Osteoblast (primary cell): ENCODE measurements around the gene TMEM43. TPM values are rescaled to one million over a fixed set of nuclear protein-coding genes. Genes with fewer than 3 reads are reported as not detected.

Experiments
- DNase-seq: peaks from one replicate; pipeline ENCODE4 v3.0.0; 2011; ENCODE audit warnings: low spot score, mixed read lengths; ENCODE audit not compliant: insufficient read length; ENCODE audit errors: missing footprints
- H2AFZ ChIP-seq: 2 replicates; pipeline ENCODE4 v1.6.0; 2011; ENCODE audit warnings: mild to moderate bottlenecking, low read length
- H3K27ac ChIP-seq: 2 replicates; pipeline ENCODE4 v1.5.1; 2011; ENCODE audit warnings: mild to moderate bottlenecking, low read depth, low read length, moderate library complexity
- H3K27me3 ChIP-seq: 2 replicates; pipeline ENCODE4 v1.6.0; 2012; ENCODE audit warnings: mild to moderate bottlenecking, control low read depth, inconsistent platforms, low read length, moderate library complexity; ENCODE audit not compliant: insufficient read depth
- H3K36me3 ChIP-seq: 2 replicates; pipeline ENCODE4 v1.5.1; 2011; ENCODE audit warnings: mild to moderate bottlenecking, low read length, control low read depth, moderate library complexity; ENCODE audit not compliant: insufficient read depth
- H3K4me1 ChIP-seq: 2 replicates; pipeline ENCODE4 v1.5.1; 2011; ENCODE audit warnings: mild to moderate bottlenecking, low read length, control low read depth, moderate library complexity; ENCODE audit not compliant: insufficient read depth
- H3K4me2 ChIP-seq: 2 replicates; pipeline ENCODE4 v1.6.0; 2011; ENCODE audit warnings: mild to moderate bottlenecking, low read length; ENCODE audit not compliant: insufficient read depth
- H3K4me3 ChIP-seq: fragments of 200-600 bp; sonication (generic); 3 replicates; pipeline ENCODE4 v1.5.1; 2012; ENCODE audit warnings: mild to moderate bottlenecking, low read length, inconsistent platforms; ENCODE audit not compliant: insufficient read depth
- H3K79me2 ChIP-seq: 2 replicates; pipeline ENCODE4 v1.6.0; 2012; ENCODE audit warnings: mild to moderate bottlenecking, low read length, control low read depth, inconsistent platforms; ENCODE audit not compliant: insufficient read depth
- H3K9me3 ChIP-seq: 2 replicates; pipeline ENCODE4 v1.5.1; 2011; ENCODE audit warnings: low read depth, low read length, control low read depth
- H4K20me1 ChIP-seq: 2 replicates; pipeline ENCODE4 v1.6.0; 2012; ENCODE audit warnings: mild to moderate bottlenecking, low read length, control low read depth; ENCODE audit not compliant: insufficient read depth
- total RNA-seq: library from RNA; depleted of rRNA; stranded (reverse); fragments of >200 nt; gene quantifications from 2 replicates; pipeline ENCODE4 v1.2.3, GENCODE V29; 2012
- TF ChIP-seq, protein P1 (sequence below): IDR thresholded peaks from 2 replicates; pipeline ENCODE4 v1.5.1; 2011; ENCODE audit warnings: mild to moderate bottlenecking, low read depth, low read length, moderate library complexity; ENCODE audit errors: extremely low read depth

Gene TMEM43
- total RNA-seq, 1 donor, result 138 TPM

- no peak overlapping the region for H3K27ac ChIP-seq
- no peak overlapping the region for H3K4me2 ChIP-seq
- peaks cover 11% of the 10 kb centered on the region for H4K20me1 ChIP-seq
- no peak overlapping the region for H2AFZ ChIP-seq
- TF ChIP-seq, protein P1, sequence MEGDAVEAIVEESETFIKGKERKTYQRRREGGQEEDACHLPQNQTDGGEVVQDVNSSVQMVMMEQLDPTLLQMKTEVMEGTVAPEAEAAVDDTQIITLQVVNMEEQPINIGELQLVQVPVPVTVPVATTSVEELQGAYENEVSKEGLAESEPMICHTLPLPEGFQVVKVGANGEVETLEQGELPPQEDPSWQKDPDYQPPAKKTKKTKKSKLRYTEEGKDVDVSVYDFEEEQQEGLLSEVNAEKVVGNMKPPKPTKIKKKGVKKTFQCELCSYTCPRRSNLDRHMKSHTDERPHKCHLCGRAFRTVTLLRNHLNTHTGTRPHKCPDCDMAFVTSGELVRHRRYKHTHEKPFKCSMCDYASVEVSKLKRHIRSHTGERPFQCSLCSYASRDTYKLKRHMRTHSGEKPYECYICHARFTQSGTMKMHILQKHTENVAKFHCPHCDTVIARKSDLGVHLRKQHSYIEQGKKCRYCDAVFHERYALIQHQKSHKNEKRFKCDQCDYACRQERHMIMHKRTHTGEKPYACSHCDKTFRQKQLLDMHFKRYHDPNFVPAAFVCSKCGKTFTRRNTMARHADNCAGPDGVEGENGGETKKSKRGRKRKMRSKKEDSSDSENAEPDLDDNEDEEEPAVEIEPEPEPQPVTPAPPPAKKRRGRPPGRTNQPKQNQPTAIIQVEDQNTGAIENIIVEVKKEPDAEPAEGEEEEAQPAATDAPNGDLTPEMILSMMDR, result no peak
- no peak overlapping the region for H3K4me3 ChIP-seq
- H3K9me3 ChIP-seq, result no peaks in the 10 kb centered on the region
- H3K4me1 ChIP-seq, result peaks cover 20% of the 10 kb centered on the region
- no peak for DNase-seq
- H3K36me3 ChIP-seq, result peaks cover 4% of the 10 kb centered on the region
- no peaks in the 10 kb centered on the region for H3K27me3 ChIP-seq
- H3K79me2 ChIP-seq, result peaks cover 35% of the 10 kb centered on the region
Observed at GRCh38 chr3:14121859-14122258, 3.0 kb upstream of the TMEM43 start.

DNA sequence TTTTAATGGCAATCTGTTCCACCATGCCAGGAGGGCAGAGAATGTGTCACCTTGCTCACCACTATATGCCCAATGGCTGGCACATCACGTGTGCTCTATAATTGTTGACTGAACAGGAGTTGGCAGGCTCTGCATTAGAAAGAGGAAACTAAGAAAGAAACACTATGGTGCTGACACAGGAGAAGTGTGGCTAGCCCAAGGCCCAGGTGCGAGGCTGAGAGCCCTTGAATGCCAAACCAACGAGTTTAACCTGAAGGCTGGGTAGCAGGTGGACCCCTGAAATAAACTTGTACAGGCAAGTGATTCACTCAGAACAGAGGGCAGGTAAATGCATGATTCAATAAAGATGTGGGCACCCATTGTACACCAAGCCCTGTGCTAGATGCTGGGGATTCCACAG is 2.6 kb upstream of the TMEM43 start:
- TF ChIP-seq, protein P1, result no peak
- Histone ChIP-seq H3K79me2 (peaks cover 39% of the 10 kb centered on the region), H3K4me2 (no peak overlapping the region), H3K4me1 (peaks cover 21% of the 10 kb centered on the region), H4K20me1 (peaks cover 15% of the 10 kb centered on the region), H3K27ac (no peak overlapping the region), H3K9me3 (no peaks in the 10 kb centered on the region), H3K27me3 (no peaks in the 10 kb centered on the region), H3K4me3 (no peak overlapping the region), H3K36me3 (peaks cover 4% of the 10 kb centered on the region), H2AFZ (no peak overlapping the region)
- no peak for DNase-seq

DNA sequence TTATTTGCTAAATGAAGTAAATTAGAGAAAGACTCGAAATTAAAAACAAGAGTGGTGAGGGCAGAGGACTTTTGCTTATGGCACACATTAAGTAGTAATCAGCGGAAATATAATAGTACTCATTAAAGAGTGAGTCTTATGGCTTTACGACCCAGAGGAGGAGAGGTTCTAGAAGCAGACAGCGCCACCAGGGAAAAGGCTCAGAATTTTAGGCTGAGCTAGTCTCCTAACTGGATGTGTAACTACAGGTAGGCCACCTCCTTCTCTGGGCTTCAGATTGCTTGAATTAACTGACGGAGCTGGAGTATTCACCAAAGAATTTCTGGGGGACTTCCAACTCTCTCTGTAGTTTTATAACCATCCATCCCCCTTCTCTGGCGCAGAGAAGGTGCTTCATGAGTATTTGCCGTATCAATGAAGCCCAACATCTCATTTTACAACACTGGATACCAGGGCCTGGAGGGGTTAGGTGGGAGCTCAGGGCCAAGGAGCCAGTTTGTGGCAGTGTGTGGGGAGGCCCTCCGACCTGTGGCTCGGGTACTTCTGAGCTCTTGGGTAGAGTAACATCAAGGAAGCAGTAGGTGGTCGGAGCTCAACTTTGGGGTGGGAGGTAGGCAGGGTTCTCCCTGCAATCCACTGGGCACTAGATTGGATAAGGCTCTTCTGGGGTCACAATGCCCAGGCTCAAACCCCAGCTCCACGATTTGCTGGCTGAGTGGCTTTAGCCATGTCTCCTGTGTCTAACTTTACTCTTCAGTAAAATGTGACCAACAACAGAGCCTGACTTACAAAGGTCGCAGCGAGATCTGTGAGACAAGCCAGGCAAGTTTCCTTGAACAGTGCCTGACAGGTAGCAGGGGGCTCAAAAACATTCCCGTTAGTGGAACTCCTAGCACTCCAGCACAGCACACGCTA is 1.3 kb upstream of the TMEM43 start:
- Histone ChIP-seq H3K36me3 (peaks cover 14% of the 10 kb centered on the region), H3K9me3 (no peaks in the 10 kb centered on the region), H3K4me1 (peaks cover 21% of the 10 kb centered on the region), H3K79me2 (peaks cover 52% of the 10 kb centered on the region), H2AFZ (peak overlapping the region; percentile 89), H4K20me1 (peaks cover 28% of the 10 kb centered on the region), H3K27ac (peak overlapping the region; percentile 40), H3K4me2 (peak overlapping the region; percentile 92), H3K27me3 (no peaks in the 10 kb centered on the region), H3K4me3 (peak overlapping the region; percentile 96)
- TF ChIP-seq, protein P1, result no peak
- DNase-seq, result no peak

- peaks cover 20% of the 10 kb centered on the region for H3K36me3 ChIP-seq
- no peak for DNase-seq
- peak overlapping the region; percentile 40 for H3K27ac ChIP-seq
- peak overlapping the region; percentile 92 for H3K4me2 ChIP-seq
- TF ChIP-seq, protein P1, result no peak
- peak overlapping the region; percentile 89 for H2AFZ ChIP-seq
- H3K27me3 ChIP-seq, result no peaks in the 10 kb centered on the region
- H3K4me1 ChIP-seq, result peaks cover 21% of the 10 kb centered on the region
- H4K20me1 ChIP-seq, result peaks cover 33% of the 10 kb centered on the region
- peak overlapping the region; percentile 96 for H3K4me3 ChIP-seq
- H3K79me2 ChIP-seq, result peaks cover 57% of the 10 kb centered on the region
- H3K9me3 ChIP-seq, result no peaks in the 10 kb centered on the region
Observed at GRCh38 chr3:14124223-14124614, 633 bp upstream of the TMEM43 start.
